Neural crest cell (in vitro differentiated cells): ENCODE data around the gene SPTB. TPM values are rescaled to one million over a fixed set of nuclear protein-coding genes. Genes with fewer than 3 reads are reported as not detected.

Source experiments
- DNase-seq: peaks from one replicate; pipeline ENCODE4 v3.0.0; 2021; ENCODE audit warnings: low read depth, mixed read lengths, low spot score
- H3K27ac Mint-ChIP-seq: one replicate; pipeline ENCODE4 v1.8.0; 2021; ENCODE audit warnings: mild to moderate bottlenecking, mixed read lengths; ENCODE audit not compliant: unreplicated experiment
- H3K27me3 Mint-ChIP-seq: 2 replicates; pipeline ENCODE4 v1.8.0; 2021; ENCODE audit warnings: low read depth, mild to moderate bottlenecking, mixed read lengths
- H3K36me3 Mint-ChIP-seq: 2 replicates; pipeline ENCODE4 v1.8.0; 2021; ENCODE audit warnings: low read depth, mild to moderate bottlenecking, mixed read lengths
- H3K4me1 Mint-ChIP-seq: 2 replicates; pipeline ENCODE4 v1.8.0; 2021; ENCODE audit warnings: mixed read lengths
- H3K4me3 Mint-ChIP-seq: one replicate; pipeline ENCODE4 v1.8.0; 2021; ENCODE audit warnings: mild to moderate bottlenecking, mixed read lengths
- H3K9me3 Mint-ChIP-seq: 2 replicates; pipeline ENCODE4 v1.8.0; 2021; ENCODE audit warnings: mixed read lengths
- total RNA-seq: library from RNA; stranded (reverse); gene quantifications from 2 replicates; pipeline ENCODE4 v1.2.1, GENCODE V29; 2021
- TF ChIP-seq, protein P1 (sequence below): fragments of 200-600 bp; sonication (generic); conservative IDR thresholded peaks from 2 replicates; pipeline ENCODE4 v1.5.0; 2021; ENCODE audit warnings: antibody characterized with exemption, mild to moderate bottlenecking

SPTB gene
- total RNA-seq, 1 donor from 2014 or later = 0.16 TPM

DNA sequence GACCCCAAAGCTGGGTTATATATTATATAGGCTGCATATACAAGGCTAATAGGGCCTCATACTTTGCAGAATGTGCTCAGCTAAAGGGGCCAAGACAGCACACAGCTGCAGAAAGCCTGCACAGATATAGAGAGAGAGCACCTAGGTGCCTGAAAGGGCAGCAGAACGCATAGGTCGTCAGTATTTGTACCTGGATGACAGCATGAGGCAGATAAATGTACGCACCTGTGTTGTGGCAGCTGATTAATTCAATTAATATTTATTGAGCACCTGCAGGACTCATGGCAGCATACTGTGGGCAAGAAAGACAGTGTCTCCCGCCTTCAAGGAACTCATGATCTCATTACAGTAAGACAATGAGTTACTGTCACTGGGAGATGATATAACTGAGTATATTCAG, 33.4 kb downstream of the SPTB start:
- Mint-ChIP-seq H3K4me1 (no peaks in the 10 kb centered on the region), H3K9me3 (peaks cover 2% of the 10 kb centered on the region), H3K27ac (no peak overlapping the region), H3K27me3 (peaks cover 85% of the 10 kb centered on the region), H3K4me3 (no peak overlapping the region), H3K36me3 (no peaks in the 10 kb centered on the region)
- no peak for DNase-seq
- TF ChIP-seq, protein P1, sequence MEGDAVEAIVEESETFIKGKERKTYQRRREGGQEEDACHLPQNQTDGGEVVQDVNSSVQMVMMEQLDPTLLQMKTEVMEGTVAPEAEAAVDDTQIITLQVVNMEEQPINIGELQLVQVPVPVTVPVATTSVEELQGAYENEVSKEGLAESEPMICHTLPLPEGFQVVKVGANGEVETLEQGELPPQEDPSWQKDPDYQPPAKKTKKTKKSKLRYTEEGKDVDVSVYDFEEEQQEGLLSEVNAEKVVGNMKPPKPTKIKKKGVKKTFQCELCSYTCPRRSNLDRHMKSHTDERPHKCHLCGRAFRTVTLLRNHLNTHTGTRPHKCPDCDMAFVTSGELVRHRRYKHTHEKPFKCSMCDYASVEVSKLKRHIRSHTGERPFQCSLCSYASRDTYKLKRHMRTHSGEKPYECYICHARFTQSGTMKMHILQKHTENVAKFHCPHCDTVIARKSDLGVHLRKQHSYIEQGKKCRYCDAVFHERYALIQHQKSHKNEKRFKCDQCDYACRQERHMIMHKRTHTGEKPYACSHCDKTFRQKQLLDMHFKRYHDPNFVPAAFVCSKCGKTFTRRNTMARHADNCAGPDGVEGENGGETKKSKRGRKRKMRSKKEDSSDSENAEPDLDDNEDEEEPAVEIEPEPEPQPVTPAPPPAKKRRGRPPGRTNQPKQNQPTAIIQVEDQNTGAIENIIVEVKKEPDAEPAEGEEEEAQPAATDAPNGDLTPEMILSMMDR = no peak

DNA sequence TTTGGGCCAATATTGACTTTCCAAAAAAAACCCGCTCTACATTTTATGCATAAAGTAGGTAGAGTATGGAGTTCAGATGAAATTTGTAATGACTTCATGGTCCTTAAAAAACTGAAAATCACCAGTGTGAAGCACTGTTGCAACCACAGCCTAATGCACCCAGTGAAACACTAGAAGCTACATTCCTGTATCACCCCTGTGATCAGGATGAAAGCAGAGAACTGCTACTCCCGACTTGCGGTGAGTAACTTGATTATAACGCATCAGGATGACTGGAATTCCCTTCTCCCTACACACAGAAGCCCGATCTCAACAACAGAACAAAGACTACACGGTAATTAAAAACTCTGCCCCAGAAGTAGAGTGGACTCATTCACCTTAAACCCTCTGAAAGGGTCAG, 33.8 kb downstream of the SPTB start:
- Mint-ChIP-seq H3K27ac (no peak overlapping the region), H3K9me3 (no peaks in the 10 kb centered on the region), H3K4me3 (no peak overlapping the region), H3K4me1 (no peaks in the 10 kb centered on the region), H3K36me3 (no peaks in the 10 kb centered on the region), H3K27me3 (peaks cover 89% of the 10 kb centered on the region)
- DNase-seq = no peak
- TF ChIP-seq, protein P1 = no peak

DNA sequence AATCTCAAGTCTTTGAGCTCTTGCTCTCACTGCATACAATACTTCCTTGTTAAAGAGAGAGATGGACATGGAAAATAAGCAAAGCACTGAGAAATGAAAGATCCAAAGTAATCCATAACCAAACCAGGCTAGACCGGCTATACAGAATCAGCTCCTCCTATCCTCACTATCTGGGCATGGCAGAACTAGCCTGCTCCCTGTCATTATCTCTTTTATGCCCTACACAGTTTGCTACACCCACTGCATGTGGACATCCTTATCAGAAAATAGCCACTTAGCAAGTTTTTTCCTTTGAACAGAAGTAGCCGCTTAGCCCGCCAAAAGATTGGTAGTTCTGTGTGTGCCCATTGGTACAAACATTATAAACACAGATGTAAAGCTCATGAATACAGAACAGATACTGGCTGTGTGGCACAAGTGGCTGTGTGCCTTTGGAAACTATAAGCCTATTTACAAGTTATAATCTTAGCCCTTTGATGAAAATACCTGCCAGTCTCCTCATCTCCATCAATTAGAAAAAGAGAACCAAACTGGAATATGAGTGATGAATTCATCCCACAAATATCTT, 34.7 kb downstream of the SPTB start:
- Mint-ChIP-seq H3K9me3 (no peaks in the 10 kb centered on the region), H3K4me1 (no peaks in the 10 kb centered on the region), H3K4me3 (no peak overlapping the region), H3K27ac (no peak overlapping the region), H3K36me3 (no peaks in the 10 kb centered on the region), H3K27me3 (peaks cover 88% of the 10 kb centered on the region)
- TF ChIP-seq, protein P1 = no peak
- no peak for DNase-seq

DNA sequence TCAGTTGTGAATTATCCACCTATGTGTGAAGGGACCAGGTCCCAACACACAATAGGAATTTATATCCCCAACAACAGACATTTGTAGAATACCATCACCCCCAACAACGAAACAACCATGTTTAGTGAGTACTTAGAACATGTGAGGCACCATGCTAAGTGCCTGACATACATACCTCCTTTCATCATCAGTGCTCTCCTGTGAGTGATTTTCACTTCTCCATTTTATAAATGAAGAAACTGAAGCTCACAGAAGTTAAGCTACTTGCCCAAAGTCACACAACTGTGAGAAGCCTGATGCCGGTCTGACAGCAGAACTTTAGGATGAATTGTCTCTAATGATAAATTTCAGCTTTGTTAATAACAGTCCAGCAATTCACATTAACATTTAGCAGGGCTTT, 35.4 kb downstream of the SPTB start:
- Mint-ChIP-seq H3K27ac (no peak overlapping the region), H3K4me1 (no peaks in the 10 kb centered on the region), H3K27me3 (peaks cover 84% of the 10 kb centered on the region), H3K36me3 (no peaks in the 10 kb centered on the region), H3K9me3 (no peaks in the 10 kb centered on the region), H3K4me3 (no peak overlapping the region)
- TF ChIP-seq, protein P1 = no peak
- no peak for DNase-seq

DNA sequence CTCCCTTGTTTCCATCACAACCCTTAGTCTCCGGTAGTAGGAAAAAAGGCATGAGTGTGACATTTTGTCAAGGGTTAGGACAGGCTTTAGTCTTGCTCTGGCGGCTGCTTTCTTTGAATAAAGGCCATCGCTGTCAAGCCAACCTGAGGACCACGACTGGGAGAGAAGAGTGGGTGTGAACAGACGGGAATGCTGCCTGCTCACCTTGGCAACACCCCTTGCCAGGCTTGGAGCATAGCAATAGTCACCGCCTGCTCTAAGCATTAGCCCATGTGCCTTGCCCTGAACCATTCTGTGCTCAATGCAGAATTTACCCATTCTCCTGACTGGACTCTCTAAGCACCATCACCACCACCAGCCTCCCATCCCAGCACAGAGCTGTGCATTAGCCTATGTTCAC, 36.2 kb downstream of the SPTB start:
- TF ChIP-seq, protein P1 = no peak
- no peak overlapping the region for H3K27ac Mint-ChIP-seq
- no peaks in the 10 kb centered on the region for H3K36me3 Mint-ChIP-seq
- H3K9me3 Mint-ChIP-seq = no peaks in the 10 kb centered on the region
- no peaks in the 10 kb centered on the region for H3K4me1 Mint-ChIP-seq
- DNase-seq = no peak
- no peak overlapping the region for H3K4me3 Mint-ChIP-seq
- H3K27me3 Mint-ChIP-seq = peaks cover 84% of the 10 kb centered on the region
